Transverse colon (tissue), 4 donors: ENCODE results near the gene STK39.

Experiments
- CTCF ChIP-seq, 5 experiments: fragments of 200-600 bp in 3 of 5; fragments of 450-650 bp in 2 of 5; sonication (generic) in 3 of 5; IDR thresholded peaks; 1 replicate in 2 of 5; 2 replicates in 3 of 5; pipeline ENCODE4 v1.5.1; 2016 to 2017; ENCODE audit warnings: antibody characterized with exemption in 5 of 5, inconsistent platforms in 3 of 5, mild to moderate bottlenecking in 2 of 5, moderate library complexity in 1 of 5
- POLR2AphosphoS5 ChIP-seq, 3 donors: sonication (generic); formaldehyde crosslinking; IDR thresholded peaks; one replicate each; pipeline ENCODE4 v1.6.1; 2016; ENCODE audit warnings: antibody characterized with exemption in 3 of 3

DNA sequence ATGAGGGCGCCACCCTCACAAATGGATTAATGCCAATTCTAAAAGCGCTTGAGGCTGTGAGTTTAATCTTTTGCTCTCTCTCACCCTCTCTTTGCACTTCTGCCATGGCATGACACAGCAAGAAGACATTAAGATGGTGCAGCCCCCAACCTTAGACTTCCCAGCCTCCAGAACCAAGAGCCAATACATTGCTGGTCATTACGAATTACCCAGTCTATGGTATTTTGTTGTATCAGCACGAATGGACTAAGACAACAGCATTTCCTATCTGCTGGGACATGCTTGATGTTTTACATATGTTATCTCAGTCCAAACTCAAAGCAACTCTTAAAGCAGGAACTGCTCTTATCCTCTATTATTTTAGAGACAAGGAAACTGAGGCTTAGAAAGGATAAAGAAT lies 222.9 kb downstream of the STK39 start:
- no peak for TF ChIP-seq CTCF (IDR thresholded peaks at IDR 0.05)
- TF ChIP-seq POLR2AphosphoS5 (IDR thresholded peaks at IDR 0.05) = no peak
